ENCODE data around the gene MYCL.

Gene MYCL

DNA sequence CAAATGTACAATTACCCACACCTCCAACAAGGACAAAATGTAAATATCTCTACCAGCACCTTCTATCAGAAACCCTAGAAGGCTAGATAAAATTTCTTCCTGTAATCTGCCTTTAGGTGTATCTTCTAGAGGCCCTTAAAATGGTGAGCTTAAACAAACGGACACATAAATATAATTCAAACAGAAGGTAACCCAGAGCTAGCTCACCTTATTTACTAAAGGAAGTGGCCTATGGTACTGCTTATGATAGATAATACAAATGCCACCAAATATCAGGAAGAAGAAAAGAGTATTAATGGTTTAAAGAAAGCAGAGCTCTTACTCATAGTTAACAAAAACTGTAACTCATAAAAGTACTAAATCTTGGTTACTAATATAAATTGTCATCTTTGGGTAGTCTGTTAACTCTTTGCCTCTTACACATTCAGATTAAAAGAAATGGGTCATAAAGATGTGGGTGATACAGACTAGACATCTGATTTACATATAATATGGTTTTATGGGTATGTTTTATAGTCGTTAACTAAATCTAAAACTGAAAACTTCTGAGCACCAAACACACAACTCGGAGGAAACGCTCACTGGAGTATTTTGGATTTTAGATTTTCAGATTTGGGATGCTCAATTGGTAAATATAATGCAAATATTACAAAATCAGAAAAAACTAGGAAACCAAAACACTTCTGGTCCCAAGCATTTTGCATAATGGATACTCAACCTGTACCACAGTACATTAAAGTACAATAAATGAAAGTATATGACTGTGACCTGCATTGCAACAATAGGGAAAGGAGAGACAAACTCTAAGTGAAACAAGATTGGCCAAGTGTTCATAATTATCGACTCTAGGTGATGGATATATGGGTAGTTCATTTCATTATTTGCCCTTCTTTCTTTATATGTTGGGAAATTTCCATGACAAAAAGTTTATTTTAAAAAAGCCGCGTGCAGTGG, 41.6 kb downstream of the MYCL start (continued):
- TF ChIP-seq, protein P1, sequence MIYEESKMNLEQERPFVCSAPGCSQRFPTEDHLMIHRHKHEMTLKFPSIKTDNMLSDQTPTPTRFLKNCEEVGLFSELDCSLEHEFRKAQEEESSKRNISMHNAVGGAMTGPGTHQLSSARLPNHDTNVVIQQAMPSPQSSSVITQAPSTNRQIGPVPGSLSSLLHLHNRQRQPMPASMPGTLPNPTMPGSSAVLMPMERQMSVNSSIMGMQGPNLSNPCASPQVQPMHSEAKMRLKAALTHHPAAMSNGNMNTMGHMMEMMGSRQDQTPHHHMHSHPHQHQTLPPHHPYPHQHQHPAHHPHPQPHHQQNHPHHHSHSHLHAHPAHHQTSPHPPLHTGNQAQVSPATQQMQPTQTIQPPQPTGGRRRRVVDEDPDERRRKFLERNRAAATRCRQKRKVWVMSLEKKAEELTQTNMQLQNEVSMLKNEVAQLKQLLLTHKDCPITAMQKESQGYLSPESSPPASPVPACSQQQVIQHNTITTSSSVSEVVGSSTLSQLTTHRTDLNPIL (CRISPR knock-in tag; IDR thresholded peaks at IDR 0.05; ENCODE audit: low read depth), result no peak
- TF ChIP-seq ZFP3 (CRISPR knock-in tag; IDR thresholded peaks at IDR 0.05) (no peak), BACH2 (CRISPR knock-in tag; IDR thresholded peaks at IDR 0.05; ENCODE audit: borderline replicate concordance) (no peak), ZNF8 (CRISPR knock-in tag; IDR thresholded peaks at IDR 0.05) (no peak), ARNTL (CRISPR knock-in tag; IDR thresholded peaks at IDR 0.05; ENCODE audit: borderline replicate concordance, low read depth) (no peak), RARB (CRISPR knock-in tag; IDR thresholded peaks at IDR 0.05) (no peak)

DNA sequence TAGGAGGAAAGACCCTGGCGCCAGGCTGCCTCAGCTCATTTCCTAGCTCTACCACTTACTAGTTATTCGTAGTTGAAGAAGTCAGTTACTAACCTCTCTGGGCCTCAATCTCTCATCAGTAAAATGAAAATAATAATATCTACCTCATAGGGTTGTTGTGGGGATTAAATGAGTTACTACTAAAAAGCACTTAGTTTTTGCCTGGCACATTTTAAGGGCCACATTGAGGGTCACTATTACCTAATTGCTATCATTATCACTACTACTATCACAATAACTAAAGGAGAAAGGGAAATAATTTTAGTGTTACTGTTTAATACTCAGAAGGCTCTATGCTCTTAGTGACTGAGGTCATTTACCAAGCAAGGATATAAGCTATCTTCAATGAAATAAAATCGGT, 43.4 kb downstream of the MYCL start:
- no peak for TF ChIP-seq ZNF8 (CRISPR knock-in tag; IDR thresholded peaks at IDR 0.05)
- no peak for TF ChIP-seq PPARA (CRISPR knock-in tag; IDR thresholded peaks at IDR 0.05; ENCODE audit: borderline replicate concordance)
- no peak for TF ChIP-seq ARNTL (CRISPR knock-in tag; IDR thresholded peaks at IDR 0.05; ENCODE audit: borderline replicate concordance, low read depth)
- TF ChIP-seq BACH2 (CRISPR knock-in tag; IDR thresholded peaks at IDR 0.05; ENCODE audit: borderline replicate concordance), result no peak
- no peak for TF ChIP-seq OSR1 (CRISPR knock-in tag; IDR thresholded peaks at IDR 0.05)
- TF ChIP-seq, protein P2, sequence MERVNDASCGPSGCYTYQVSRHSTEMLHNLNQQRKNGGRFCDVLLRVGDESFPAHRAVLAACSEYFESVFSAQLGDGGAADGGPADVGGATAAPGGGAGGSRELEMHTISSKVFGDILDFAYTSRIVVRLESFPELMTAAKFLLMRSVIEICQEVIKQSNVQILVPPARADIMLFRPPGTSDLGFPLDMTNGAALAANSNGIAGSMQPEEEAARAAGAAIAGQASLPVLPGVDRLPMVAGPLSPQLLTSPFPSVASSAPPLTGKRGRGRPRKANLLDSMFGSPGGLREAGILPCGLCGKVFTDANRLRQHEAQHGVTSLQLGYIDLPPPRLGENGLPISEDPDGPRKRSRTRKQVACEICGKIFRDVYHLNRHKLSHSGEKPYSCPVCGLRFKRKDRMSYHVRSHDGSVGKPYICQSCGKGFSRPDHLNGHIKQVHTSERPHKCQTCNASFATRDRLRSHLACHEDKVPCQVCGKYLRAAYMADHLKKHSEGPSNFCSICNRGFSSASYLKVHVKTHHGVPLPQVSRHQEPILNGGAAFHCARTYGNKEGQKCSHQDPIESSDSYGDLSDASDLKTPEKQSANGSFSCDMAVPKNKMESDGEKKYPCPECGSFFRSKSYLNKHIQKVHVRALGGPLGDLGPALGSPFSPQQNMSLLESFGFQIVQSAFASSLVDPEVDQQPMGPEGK (CRISPR knock-in tag; IDR thresholded peaks at IDR 0.05; ENCODE audit: borderline replicate concordance), result no peak
- no peak for TF ChIP-seq ZFP3 (CRISPR knock-in tag; IDR thresholded peaks at IDR 0.05)
- TF ChIP-seq, protein P3, sequence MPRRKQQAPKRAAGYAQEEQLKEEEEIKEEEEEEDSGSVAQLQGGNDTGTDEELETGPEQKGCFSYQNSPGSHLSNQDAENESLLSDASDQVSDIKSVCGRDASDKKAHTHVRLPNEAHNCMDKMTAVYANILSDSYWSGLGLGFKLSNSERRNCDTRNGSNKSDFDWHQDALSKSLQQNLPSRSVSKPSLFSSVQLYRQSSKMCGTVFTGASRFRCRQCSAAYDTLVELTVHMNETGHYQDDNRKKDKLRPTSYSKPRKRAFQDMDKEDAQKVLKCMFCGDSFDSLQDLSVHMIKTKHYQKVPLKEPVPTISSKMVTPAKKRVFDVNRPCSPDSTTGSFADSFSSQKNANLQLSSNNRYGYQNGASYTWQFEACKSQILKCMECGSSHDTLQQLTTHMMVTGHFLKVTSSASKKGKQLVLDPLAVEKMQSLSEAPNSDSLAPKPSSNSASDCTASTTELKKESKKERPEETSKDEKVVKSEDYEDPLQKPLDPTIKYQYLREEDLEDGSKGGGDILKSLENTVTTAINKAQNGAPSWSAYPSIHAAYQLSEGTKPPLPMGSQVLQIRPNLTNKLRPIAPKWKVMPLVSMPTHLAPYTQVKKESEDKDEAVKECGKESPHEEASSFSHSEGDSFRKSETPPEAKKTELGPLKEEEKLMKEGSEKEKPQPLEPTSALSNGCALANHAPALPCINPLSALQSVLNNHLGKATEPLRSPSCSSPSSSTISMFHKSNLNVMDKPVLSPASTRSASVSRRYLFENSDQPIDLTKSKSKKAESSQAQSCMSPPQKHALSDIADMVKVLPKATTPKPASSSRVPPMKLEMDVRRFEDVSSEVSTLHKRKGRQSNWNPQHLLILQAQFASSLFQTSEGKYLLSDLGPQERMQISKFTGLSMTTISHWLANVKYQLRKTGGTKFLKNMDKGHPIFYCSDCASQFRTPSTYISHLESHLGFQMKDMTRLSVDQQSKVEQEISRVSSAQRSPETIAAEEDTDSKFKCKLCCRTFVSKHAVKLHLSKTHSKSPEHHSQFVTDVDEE (CRISPR knock-in tag; IDR thresholded peaks at IDR 0.05), result no peak
- TF ChIP-seq, protein P4, sequence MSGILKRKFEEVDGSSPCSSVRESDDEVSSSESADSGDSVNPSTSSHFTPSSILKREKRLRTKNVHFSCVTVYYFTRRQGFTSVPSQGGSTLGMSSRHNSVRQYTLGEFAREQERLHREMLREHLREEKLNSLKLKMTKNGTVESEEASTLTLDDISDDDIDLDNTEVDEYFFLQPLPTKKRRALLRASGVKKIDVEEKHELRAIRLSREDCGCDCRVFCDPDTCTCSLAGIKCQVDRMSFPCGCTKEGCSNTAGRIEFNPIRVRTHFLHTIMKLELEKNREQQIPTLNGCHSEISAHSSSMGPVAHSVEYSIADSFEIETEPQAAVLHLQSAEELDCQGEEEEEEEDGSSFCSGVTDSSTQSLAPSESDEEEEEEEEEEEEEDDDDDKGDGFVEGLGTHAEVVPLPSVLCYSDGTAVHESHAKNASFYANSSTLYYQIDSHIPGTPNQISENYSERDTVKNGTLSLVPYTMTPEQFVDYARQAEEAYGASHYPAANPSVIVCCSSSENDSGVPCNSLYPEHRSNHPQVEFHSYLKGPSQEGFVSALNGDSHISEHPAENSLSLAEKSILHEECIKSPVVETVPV (CRISPR knock-in tag; IDR thresholded peaks at IDR 0.05), result no peak
- TF ChIP-seq SNAI2 (CRISPR knock-in tag; IDR thresholded peaks at IDR 0.05), result no peak
- no peak for TF ChIP-seq TOX (CRISPR knock-in tag; IDR thresholded peaks at IDR 0.05; ENCODE audit: borderline replicate concordance)
- TF ChIP-seq RARB (CRISPR knock-in tag; IDR thresholded peaks at IDR 0.05), result no peak
- TF ChIP-seq ISL1 (CRISPR knock-in tag; IDR thresholded peaks at IDR 0.05), result no peak
- no peak for TF ChIP-seq ESRRG (CRISPR knock-in tag; IDR thresholded peaks at IDR 0.05)
- TF ChIP-seq CSDC2 (CRISPR knock-in tag; IDR thresholded peaks at IDR 0.05), result no peak
- TF ChIP-seq TCF4 (CRISPR knock-in tag; IDR thresholded peaks at IDR 0.05; ENCODE audit: borderline replicate concordance), result no peak
- TF ChIP-seq, protein P1 (CRISPR knock-in tag; IDR thresholded peaks at IDR 0.05; ENCODE audit: low read depth), result no peak

DNA sequence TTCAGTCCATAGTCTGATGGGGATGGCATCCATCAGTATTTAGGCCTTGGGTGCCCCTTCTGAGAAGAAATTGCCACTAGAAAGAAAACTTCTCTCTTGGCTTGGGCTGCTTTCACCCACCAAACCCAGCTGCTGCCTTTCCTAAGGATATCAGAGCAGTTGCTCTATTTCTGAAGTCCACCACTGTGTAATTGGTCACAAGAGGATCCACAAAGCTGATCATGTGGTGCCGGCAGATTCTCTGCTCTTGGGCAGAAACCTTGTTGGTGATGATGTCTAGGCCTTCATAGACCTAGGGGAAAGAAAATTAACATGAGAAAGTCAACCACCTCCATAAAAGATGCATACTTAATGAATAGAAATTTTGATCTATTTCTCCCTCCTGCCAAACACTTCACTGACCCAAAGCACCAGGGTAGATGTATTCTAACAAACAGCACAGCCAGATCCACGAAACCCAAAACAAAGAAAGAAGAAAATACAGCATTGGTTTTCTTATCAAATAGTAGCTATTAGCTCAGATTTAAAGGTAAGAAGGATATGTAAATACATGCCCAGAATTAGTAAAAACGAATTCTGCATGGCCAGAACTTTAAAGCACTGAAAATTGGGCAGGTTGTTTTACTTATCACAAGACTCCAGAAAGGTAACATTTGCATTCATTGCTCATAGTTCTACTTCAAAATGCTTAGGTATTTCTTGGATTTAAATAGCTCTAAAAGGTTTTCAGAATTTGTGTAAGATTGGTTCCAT, 44.4 kb downstream of the MYCL start:
- no peak for ATAC-seq
- TF ChIP-seq ARNTL (CRISPR knock-in tag; IDR thresholded peaks at IDR 0.05; ENCODE audit: borderline replicate concordance, low read depth) (no peak), ZFP3 (CRISPR knock-in tag; IDR thresholded peaks at IDR 0.05) (no peak), ESRRG (CRISPR knock-in tag; IDR thresholded peaks at IDR 0.05) (no peak), BACH2 (CRISPR knock-in tag; IDR thresholded peaks at IDR 0.05; ENCODE audit: borderline replicate concordance) (no peak), ISL1 (CRISPR knock-in tag; IDR thresholded peaks at IDR 0.05) (no peak), ZNF565 (CRISPR knock-in tag; conservative IDR thresholded peaks at IDR 0.05; ENCODE audit: low read depth) (no peak)
- TF ChIP-seq, protein P5, sequence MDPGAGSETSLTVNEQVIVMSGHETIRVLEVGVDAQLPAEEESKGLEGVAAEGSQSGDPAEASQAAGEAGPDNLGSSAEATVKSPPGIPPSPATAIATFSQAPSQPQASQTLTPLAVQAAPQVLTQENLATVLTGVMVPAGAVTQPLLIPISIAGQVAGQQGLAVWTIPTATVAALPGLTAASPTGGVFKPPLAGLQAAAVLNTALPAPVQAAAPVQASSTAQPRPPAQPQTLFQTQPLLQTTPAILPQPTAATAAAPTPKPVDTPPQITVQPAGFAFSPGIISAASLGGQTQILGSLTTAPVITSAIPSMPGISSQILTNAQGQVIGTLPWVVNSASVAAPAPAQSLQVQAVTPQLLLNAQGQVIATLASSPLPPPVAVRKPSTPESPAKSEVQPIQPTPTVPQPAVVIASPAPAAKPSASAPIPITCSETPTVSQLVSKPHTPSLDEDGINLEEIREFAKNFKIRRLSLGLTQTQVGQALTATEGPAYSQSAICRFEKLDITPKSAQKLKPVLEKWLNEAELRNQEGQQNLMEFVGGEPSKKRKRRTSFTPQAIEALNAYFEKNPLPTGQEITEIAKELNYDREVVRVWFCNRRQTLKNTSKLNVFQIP (CRISPR knock-in tag; IDR thresholded peaks at IDR 0.05; ENCODE audit: borderline replicate concordance, low read depth), result no peak
- TF ChIP-seq, protein P4 (CRISPR knock-in tag; IDR thresholded peaks at IDR 0.05), result no peak
- TF ChIP-seq, protein P1 (CRISPR knock-in tag; IDR thresholded peaks at IDR 0.05; ENCODE audit: low read depth), result no peak

More for the DNA sequence above, 43.4 kb downstream of the MYCL start:
- ATAC-seq, result no peak

Data from SK-N-SH treated with all-trans-retinoic acid at 6 μM for 48 hours (cell line).